Activated CD8-positive, alpha-beta T cell treated with anti-CD3 and anti-CD28 coated beads, Interleukin-2, amount 10 ng/mL, durations not matched to agents 7 days and 5 days (primary cell): ENCODE results near the gene SETD6. TPM values are rescaled to one million over a fixed set of nuclear protein-coding genes. Genes with fewer than 3 reads are reported as not detected.
"Not testable (repeated sequence)": the region's sequence is repeated elsewhere in the genome, so short reads cannot be mapped to it uniquely, and the experiment has no call there.

Experiments used
- ATAC-seq: fragments of 150-1000 bp; cut with Tn5 transposase; one replicate; pipeline ENCODE4 v1.10.0; 2021; ENCODE audit warnings: moderate library complexity
- CTCF ChIA-PET: fragments of 350-600 bp; sonication (Branson Sonifier 250); formaldehyde crosslinking; loops from one replicate; lab custom pipeline; 2021; ENCODE audit warnings: antibody characterized with exemption; lab: Charles Lee
- POLR2A ChIA-PET: fragments of 350-600 bp; sonication (Branson Sonifier 250); formaldehyde crosslinking; loops from one replicate; lab custom pipeline; 2021; ENCODE audit warnings: antibody characterized with exemption; lab: Charles Lee
- DNase-seq: peaks from one replicate; pipeline ENCODE4 v3.0.0-alpha.2; 2020
- H3K27ac Mint-ChIP-seq: one replicate; pipeline ENCODE4 v1.8.0; 2021; ENCODE audit warnings: mild to moderate bottlenecking, mixed read lengths
- H3K27me3 Mint-ChIP-seq: one replicate; pipeline ENCODE4 v1.8.0; 2021; ENCODE audit warnings: low read depth, mixed read lengths
- H3K36me3 Mint-ChIP-seq: one replicate; pipeline ENCODE4 v1.8.0; 2021; ENCODE audit warnings: low read depth, mixed read lengths
- H3K4me1 Mint-ChIP-seq: one replicate; pipeline ENCODE4 v1.8.0; 2021; ENCODE audit warnings: low read depth, mixed read lengths
- H3K4me3 Mint-ChIP-seq: one replicate; pipeline ENCODE4 v1.8.0; 2021; ENCODE audit warnings: mild to moderate bottlenecking, mixed read lengths
- H3K9me3 Mint-ChIP-seq: one replicate; pipeline ENCODE4 v1.8.0; 2022; ENCODE audit warnings: mixed read lengths; ENCODE audit not compliant: insufficient read depth
- total RNA-seq, 2 experiments: library from RNA; stranded (reverse); gene quantifications; one replicate each; pipeline ENCODE4 v1.2.3, GENCODE V29; 2021

SETD6 gene
- total RNA-seq, 2 experiments from 2014 or later: 16.0 to 16.9 TPM

GRCh38 chr16:58478427-58478826 is 36.9 kb upstream of the SETD6 start:
- POLR2A ChIA-PET: no interaction called here
- DNase-seq (no peak), ATAC-seq (no peak)
- Mint-ChIP-seq H3K27ac (no peak overlapping the region), H3K4me1 (no peaks in the 10 kb centered on the region), H3K36me3 (no peaks in the 10 kb centered on the region), H3K27me3 (peaks cover 11% of the 10 kb centered on the region), H3K4me3 (no peak overlapping the region), H3K9me3 (no peaks in the 10 kb centered on the region)
- CTCF ChIA-PET: interaction anchor here (0.7 kb wide), 1 partner anchor 478 kb away, joined by 3 read pairs; no protein-coding TSS in a partner anchor

DNA sequence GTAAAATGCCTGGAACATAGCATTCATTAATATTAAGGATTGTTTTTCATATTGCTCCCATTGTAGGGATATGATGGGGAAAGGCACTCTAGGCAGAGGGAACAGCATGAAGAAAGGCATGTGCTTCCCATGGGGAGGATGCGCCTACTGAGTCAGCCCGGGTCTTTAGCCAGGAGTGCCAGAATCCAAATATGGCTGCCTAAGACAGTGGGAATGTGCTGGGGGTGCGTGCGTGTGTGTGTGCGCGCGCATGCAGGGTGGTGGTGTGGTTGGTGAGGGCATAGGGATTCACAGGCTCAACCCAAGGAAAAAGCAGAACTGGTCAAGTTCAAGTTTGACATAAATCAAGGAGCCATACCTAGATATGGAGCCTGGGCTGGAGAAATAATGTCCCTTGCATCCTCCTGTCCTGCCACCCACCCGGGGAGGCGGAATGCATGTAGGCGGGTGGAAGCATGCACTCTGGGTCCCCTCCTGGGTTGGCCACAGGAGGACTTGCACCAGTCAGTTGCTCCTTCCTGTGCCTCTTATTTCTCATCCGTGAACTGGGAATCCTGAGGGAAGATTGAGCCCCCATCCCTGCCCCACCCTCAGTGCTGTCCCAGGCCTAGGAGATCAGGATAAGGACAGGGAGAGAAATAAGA is 34.0 kb upstream of the SETD6 start:
- Mint-ChIP-seq H3K27ac (no peak overlapping the region), H3K4me1 (no peaks in the 10 kb centered on the region), H3K4me3 (no peak overlapping the region), H3K36me3 (no peaks in the 10 kb centered on the region), H3K27me3 (peaks cover 9% of the 10 kb centered on the region), H3K9me3 (no peaks in the 10 kb centered on the region)
- ATAC-seq (no peak), DNase-seq (no peak)
- ChIA-PET POLR2A (no interaction called here), CTCF (interaction anchor here (1.5 kb wide), 1 partner anchor 145 kb away, joined by 4 read pairs; no protein-coding TSS in a partner anchor)

DNA sequence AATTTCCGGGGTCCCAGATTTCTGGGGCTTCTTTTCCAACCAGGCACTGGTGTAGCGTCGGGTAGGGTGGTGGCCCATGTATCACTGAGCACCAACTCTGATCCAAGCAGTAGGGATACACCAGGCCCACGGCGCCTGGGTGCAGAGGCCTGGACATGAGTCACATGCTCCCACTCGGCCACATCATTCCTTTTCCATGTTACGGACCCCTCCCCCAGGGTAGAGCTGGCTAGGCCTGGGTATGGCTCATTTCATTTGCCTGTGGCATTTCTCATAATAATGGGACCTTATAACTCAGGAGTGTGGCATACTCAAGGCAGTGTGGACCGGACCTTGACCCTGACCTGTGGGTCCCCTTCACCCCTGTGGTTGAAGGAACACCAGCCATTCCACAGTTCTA is 33.4 kb upstream of the SETD6 start:
- Mint-ChIP-seq H3K4me3 (no peak overlapping the region), H3K9me3 (no peaks in the 10 kb centered on the region), H3K27me3 (peaks cover 10% of the 10 kb centered on the region), H3K4me1 (no peaks in the 10 kb centered on the region), H3K36me3 (no peaks in the 10 kb centered on the region), H3K27ac (no peak overlapping the region)
- ChIA-PET CTCF (no interaction called here), POLR2A (no interaction called here)
- DNase-seq: no peak
- no peak for ATAC-seq

DNA sequence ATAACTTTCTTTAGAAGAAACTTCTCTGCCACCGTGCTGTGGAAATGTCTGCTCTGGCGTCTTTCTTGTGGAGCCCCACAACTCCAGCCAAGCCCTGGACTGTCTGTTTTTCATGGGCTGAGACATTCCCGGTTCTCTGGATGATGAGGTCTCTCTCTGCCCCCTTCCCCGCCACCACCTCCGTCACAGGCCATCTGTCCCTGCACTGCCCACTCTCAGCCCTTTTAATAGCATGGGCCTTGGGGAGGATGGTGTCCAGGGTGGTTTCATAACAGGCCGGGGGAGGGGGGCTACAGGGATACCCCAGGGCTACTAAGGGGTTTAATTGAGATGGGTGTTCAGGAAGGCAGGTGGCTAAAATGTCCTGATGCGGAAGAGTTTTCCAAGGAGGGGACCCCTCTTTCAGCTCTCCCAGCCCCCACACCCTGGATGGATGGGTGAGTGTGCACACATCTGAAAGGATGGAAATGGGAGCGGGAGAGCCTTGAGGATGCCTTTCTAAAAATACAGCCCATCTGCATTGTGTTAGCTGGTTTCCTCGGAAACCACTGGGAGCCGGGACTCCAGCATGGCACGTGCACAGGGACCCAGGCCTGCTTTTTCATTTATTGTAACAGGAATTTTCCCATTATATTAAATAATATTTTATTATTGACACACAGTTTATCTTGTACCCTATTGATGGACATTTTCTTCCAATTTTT is 30.0 kb upstream of the SETD6 start:
- POLR2A ChIA-PET: interaction anchor here (0.9 kb wide), 1 partner anchor 93 kb away, joined by 3 read pairs; the partner anchor contains the start of gene GINS3
- Mint-ChIP-seq H3K4me3 (no peak overlapping the region), H3K36me3 (no peaks in the 10 kb centered on the region), H3K9me3 (no peaks in the 10 kb centered on the region), H3K27ac (no peak overlapping the region), H3K4me1 (no peaks in the 10 kb centered on the region), H3K27me3 (peaks cover 5% of the 10 kb centered on the region)
- CTCF ChIA-PET: interaction anchor here (1.2 to 7.0 kb wide), 2 partner anchors 149 to 186 kb away, joined by 3 to 149 read pairs; no protein-coding TSS in a partner anchor
- ATAC-seq (no peak), DNase-seq (no peak)

- ChIA-PET POLR2A (interaction anchor here (1.0 kb wide), 1 partner anchor 151 kb away, joined by 3 read pairs; no protein-coding TSS in a partner anchor), CTCF (interaction anchor here (0.6 to 7.0 kb wide), 17 partner anchors 9 to 273 kb away, joined by 3 to 149 read pairs (median 4); partner anchors contain the start of genes GINS3 and NDRG4)
- Mint-ChIP-seq H3K4me3 (no peak overlapping the region), H3K27me3 (peaks cover 5% of the 10 kb centered on the region), H3K9me3 (no peaks in the 10 kb centered on the region), H3K27ac (no peak overlapping the region), H3K4me1 (no peaks in the 10 kb centered on the region), H3K36me3 (no peaks in the 10 kb centered on the region)
- DNase-seq (peak; percentile 79), ATAC-seq (peak; percentile 90)
These were observed 27.6 kb upstream of the SETD6 start for GRCh38 chr16:58487566-58488351.

DNA sequence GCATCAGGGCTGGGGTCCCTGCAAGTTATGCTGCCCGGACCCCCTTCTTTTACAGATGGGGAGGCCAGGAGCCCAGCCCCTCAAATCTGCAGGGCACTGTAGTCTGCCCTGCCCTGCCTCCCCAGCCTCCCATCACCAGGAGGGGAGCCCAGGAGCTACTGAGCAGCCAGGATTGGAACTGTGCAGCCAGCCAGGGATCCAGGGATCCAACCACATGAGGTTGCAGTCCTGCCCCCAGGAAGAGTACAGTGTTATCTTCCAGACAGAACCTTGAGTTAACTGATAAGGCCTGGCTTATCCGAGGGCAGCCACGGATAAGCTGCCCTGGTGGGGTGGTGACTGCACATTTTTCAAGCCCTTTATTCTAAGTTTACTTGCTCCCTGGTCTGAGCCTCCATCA is 26.8 kb upstream of the SETD6 start:
- POLR2A ChIA-PET: no interaction called here
- H3K27me3 Mint-ChIP-seq: peaks cover 7% of the 10 kb centered on the region

GRCh38 chr16:58490065-58490464 is 25.3 kb upstream of the SETD6 start:
- Mint-ChIP-seq H3K36me3 (no peaks in the 10 kb centered on the region), H3K4me1 (peaks cover 3% of the 10 kb centered on the region), H3K27me3 (peaks cover 7% of the 10 kb centered on the region), H3K4me3 (no peak overlapping the region), H3K9me3 (no peaks in the 10 kb centered on the region), H3K27ac (no peak overlapping the region)
- CTCF ChIA-PET: interaction anchor here (1.2 to 7.0 kb wide), 2 partner anchors 9 to 154 kb away, joined by 4 to 149 read pairs; no protein-coding TSS in a partner anchor
- DNase-seq (no peak), ATAC-seq (no peak)
- POLR2A ChIA-PET: no interaction called here

More for the DNA sequence above, 26.8 kb upstream of the SETD6 start:
- H3K36me3 Mint-ChIP-seq: no peaks in the 10 kb centered on the region
- H3K9me3 Mint-ChIP-seq: no peaks in the 10 kb centered on the region
- CTCF ChIA-PET: interaction anchor here (0.9 to 7.0 kb wide), 11 partner anchors 17 to 268 kb away, joined by 3 to 149 read pairs (median 5); no protein-coding TSS in a partner anchor
- no peak overlapping the region for H3K4me3 Mint-ChIP-seq
- DNase-seq (no peak), ATAC-seq (no peak)
- no peaks in the 10 kb centered on the region for H3K4me1 Mint-ChIP-seq
- no peak overlapping the region for H3K27ac Mint-ChIP-seq

- H3K27ac Mint-ChIP-seq, DNase-seq, H3K9me3 Mint-ChIP-seq, H3K4me1 Mint-ChIP-seq, H3K27me3 Mint-ChIP-seq, H3K4me3 Mint-ChIP-seq, POLR2A ChIA-PET, ATAC-seq, H3K36me3 Mint-ChIP-seq: not testable (repeated sequence)
- CTCF ChIA-PET: interaction anchor here (1.0 to 3.0 kb wide), 2 partner anchors 146 to 154 kb away, joined by 3 to 13 read pairs; no protein-coding TSS in a partner anchor
These were observed 24.8 kb upstream of the SETD6 start for GRCh38 chr16:58490539-58490938.

DNA sequence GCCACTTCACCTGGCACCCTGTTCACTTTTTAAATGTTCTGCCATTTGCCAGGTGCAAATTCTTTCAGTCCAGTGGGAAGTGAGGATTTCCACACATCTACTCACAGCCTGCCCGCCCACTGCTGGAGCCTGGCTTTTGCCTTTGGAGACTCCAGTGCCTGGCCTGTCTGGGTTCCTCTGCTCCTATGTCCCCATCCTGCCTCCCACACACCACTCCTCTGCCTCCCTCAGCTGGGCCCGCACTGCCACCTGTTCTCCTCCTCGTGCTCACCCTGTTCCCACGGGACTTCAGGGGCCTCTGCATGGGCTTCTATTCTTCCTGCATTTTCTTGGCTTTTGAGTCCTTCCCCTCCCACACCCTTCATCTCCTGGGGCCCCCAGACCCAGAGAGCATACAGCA is 23.3 kb upstream of the SETD6 start:
- DNase-seq: no peak
- H3K9me3 Mint-ChIP-seq: no peaks in the 10 kb centered on the region
- H3K4me1 Mint-ChIP-seq: peaks cover 9% of the 10 kb centered on the region
- H3K27ac Mint-ChIP-seq: no peak overlapping the region
- H3K4me3 Mint-ChIP-seq: no peak overlapping the region
- H3K27me3 Mint-ChIP-seq: peaks cover 5% of the 10 kb centered on the region
- ATAC-seq: no peak
- H3K36me3 Mint-ChIP-seq: no peaks in the 10 kb centered on the region
- POLR2A ChIA-PET: no interaction called here
- CTCF ChIA-PET: interaction anchor here (3.0 kb wide), 1 partner anchor 155 kb away, joined by 13 read pairs; no protein-coding TSS in a partner anchor

GRCh38 chr16:58492735-58493134 is 22.6 kb upstream of the SETD6 start:
- CTCF ChIA-PET: interaction anchor here (3.0 kb wide), 1 partner anchor 156 kb away, joined by 13 read pairs; no protein-coding TSS in a partner anchor
- peaks cover 9% of the 10 kb centered on the region for H3K4me1 Mint-ChIP-seq
- H3K27ac Mint-ChIP-seq: no peak overlapping the region
- no peak for DNase-seq
- ATAC-seq: no peak
- H3K36me3 Mint-ChIP-seq: no peaks in the 10 kb centered on the region
- H3K9me3 Mint-ChIP-seq: no peaks in the 10 kb centered on the region
- no peak overlapping the region for H3K4me3 Mint-ChIP-seq
- peaks cover 7% of the 10 kb centered on the region for H3K27me3 Mint-ChIP-seq
- POLR2A ChIA-PET: no interaction called here

DNA sequence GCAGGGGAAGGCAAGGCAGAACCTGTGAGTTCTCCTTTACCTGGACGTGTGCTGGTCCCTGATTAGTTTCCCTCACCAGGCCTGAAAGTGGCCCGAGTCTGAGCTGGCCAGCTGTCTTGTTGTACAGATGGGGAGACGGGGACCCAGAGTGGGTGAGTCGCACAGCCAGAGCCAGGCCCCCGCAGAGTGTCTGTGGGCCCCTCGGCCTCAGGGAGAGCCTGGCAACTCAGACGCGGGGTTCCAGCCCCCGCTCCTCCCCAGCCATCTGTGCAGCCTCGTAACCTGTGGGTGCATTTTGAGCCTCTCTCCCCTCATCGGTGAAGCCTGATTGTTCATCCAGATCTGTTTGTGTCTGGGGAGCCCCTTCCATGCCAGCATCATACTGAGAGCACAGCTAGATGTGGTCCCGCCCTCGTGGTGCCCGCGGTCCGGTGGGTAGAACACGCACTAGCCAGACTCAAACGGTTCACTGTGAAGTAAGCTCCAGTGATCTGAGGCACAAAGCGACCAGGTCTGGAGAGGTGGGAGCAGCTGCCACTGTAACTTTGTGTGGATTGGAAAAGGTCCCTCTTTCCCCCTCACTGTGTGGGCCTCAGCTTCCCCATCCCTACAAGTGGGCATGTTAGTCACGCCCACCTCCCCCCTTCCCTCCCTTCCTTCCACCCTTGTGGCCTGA is 21.4 kb upstream of the SETD6 start:
- DNase-seq: no peak
- Mint-ChIP-seq H3K4me1 (peaks cover 9% of the 10 kb centered on the region), H3K4me3 (no peak overlapping the region), H3K27me3 (peaks cover 7% of the 10 kb centered on the region), H3K36me3 (no peaks in the 10 kb centered on the region), H3K27ac (no peak overlapping the region), H3K9me3 (no peaks in the 10 kb centered on the region)
- ChIA-PET CTCF (interaction anchor here (1.0 to 3.2 kb wide), 2 partner anchors 157 to 194 kb away, joined by 3 to 17 read pairs; no protein-coding TSS in a partner anchor), POLR2A (no interaction called here)
- ATAC-seq: no peak
